Measurements from ENCODE around the gene COA1. TPM values are rescaled to one million over a fixed set of nuclear protein-coding genes. Genes with fewer than 3 reads are reported as not detected.

Gene COA1
- total RNA-seq, 4 donors from 2014 or later, result 34.0 to 84.2 (median 54.4) TPM

DNA sequence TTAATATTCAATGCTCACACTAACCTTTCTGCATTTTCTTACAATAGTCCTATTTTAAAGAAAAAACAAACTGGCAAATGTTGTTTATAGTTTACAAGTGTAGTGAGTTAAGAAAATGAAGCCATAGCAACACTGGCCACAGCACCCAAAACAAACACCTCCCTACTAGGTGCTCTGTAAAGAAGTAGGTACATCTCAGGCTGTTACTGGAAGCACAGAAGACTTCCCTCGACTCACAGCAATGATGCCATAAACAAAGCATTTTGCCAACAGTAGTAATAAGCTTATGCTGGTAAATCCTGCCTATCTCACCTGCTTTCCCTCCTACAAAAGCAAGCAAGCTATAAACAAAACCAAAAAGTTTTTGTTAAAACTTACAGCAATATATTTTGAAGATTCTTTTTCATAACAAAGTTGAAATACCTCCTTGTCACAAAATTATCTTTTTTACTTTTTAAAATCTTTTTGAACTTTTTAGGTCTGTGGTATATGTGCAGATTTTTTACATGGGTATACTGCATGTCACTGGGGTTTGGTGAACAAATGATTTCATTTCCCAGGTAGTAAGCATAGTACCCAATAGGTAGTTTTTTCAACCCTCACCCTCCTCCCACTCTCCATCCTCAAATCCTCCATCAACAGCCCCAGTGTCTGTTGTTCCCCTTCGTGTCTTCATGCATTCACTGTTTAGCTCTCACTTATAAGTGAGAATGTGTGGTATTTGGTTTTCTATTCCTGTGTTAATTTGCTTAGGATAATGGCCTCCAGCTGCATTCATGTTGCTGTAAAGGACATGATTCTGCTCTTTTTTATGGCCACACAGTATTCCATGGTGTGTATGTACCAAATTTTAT is 28.4 kb downstream of the COA1 start:
- Histone ChIP-seq H3K4me1 (no peaks in the 10 kb centered on the region), H3K9me3 (no peaks in the 10 kb centered on the region), H3K4me3 (no peak overlapping the region), H3K36me3 (no peaks in the 10 kb centered on the region), H3K27me3 (no peaks in the 10 kb centered on the region), H3K27ac (no peak overlapping the region)
- DNase-seq, result no peak
- TF ChIP-seq POLR2A (IDR thresholded peaks at IDR 0.05), result no peak
- TF ChIP-seq, protein P1, sequence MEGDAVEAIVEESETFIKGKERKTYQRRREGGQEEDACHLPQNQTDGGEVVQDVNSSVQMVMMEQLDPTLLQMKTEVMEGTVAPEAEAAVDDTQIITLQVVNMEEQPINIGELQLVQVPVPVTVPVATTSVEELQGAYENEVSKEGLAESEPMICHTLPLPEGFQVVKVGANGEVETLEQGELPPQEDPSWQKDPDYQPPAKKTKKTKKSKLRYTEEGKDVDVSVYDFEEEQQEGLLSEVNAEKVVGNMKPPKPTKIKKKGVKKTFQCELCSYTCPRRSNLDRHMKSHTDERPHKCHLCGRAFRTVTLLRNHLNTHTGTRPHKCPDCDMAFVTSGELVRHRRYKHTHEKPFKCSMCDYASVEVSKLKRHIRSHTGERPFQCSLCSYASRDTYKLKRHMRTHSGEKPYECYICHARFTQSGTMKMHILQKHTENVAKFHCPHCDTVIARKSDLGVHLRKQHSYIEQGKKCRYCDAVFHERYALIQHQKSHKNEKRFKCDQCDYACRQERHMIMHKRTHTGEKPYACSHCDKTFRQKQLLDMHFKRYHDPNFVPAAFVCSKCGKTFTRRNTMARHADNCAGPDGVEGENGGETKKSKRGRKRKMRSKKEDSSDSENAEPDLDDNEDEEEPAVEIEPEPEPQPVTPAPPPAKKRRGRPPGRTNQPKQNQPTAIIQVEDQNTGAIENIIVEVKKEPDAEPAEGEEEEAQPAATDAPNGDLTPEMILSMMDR (IDR thresholded peaks at IDR 0.05), result no peak

DNA sequence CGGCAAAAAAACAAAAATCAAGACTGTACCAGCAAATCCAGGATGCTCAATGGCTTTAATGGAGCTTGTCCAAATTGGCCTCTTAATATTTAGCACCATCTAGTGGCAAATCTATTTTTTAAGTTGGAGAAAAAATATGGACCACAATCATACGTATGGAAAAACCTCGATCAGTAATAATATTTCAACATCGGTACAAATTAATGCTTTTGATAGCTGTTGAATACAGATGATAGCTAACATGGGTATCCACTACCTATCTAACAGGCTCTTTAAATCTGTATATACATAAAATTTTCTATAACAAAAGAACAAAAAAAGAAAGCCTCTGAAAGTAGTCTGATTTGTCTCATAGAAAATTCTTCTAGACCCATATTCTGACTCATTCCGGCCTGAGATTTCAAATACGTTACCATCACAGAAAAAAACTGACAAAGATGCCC is 29.2 kb downstream of the COA1 start:
- no peak for DNase-seq
- Histone ChIP-seq H3K27me3 (no peaks in the 10 kb centered on the region), H3K36me3 (no peaks in the 10 kb centered on the region), H3K27ac (peak overlapping the region in 1 of 4 donors; percentile 44), H3K4me3 (no peak overlapping the region), H3K9me3 (no peaks in the 10 kb centered on the region), H3K4me1 (no peaks in the 10 kb centered on the region)
- TF ChIP-seq POLR2A (IDR thresholded peaks at IDR 0.05), result no peak
- TF ChIP-seq, protein P1 (IDR thresholded peaks at IDR 0.05), result peak; percentile 36 to 88 (median 79)

DNA sequence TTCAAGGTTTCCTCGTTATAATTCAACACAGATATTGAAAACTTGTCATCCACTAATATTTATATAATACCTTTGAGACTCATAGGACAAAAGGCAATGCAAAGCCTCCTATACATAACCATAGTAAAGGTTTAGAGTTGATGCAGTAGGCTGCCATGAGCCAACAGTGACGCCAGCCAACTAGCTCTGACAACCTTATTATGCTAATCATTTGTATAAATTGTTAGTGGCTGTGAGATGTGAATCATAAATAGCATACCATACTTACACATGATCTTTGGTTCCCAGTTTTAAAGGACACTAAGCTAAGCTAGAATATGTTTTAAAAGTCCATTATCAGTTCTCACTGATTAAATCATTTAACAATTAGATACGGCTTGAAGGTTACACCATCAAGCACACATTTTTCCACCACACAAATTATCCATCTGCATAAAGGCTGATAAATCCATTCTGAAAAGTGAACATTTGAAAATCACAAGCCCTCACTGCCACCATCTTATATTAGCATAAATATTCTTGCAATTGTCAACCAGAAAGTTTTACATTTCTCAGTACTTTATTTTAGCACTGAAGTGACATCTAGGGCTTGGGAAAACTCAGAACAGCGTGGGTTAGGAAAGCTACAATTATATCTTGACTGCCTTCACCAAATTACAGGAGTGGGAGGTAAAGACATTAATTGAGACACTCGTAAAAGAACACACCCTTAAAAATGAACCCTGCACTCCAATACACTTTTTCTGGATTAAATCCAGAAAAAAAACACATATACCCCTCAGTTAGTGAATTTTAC is 30.7 kb downstream of the COA1 start:
- Histone ChIP-seq H3K27ac (peak overlapping the region in 1 of 4 donors; percentile 44), H3K36me3 (no peaks in the 10 kb centered on the region), H3K4me1 (no peaks in the 10 kb centered on the region), H3K4me3 (no peak overlapping the region), H3K27me3 (no peaks in the 10 kb centered on the region), H3K9me3 (no peaks in the 10 kb centered on the region)
- TF ChIP-seq, protein P1 (IDR thresholded peaks at IDR 0.05), result no peak
- no peak for TF ChIP-seq POLR2A (IDR thresholded peaks at IDR 0.05)
- DNase-seq, result no peak

DNA sequence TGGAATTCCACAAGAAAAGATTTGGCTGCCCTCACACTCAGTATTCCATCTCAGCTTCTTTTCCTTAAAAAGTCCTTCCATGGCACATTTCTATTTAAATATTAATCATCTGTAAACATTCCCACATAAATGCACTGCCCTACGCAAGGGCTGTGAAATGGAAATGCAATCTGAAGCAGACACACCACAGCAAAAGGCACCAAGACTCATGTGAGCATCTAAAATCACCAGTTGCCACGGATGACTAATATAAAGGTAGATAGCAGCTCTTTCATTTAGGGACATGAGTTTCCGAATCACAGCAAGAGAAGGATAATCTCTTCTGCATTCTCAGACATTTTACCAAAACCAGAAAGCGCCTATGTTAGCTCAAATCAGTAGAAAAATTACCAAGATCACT is 31.6 kb downstream of the COA1 start:
- no peak for DNase-seq
- no peak for TF ChIP-seq POLR2A (IDR thresholded peaks at IDR 0.05)

DNA sequence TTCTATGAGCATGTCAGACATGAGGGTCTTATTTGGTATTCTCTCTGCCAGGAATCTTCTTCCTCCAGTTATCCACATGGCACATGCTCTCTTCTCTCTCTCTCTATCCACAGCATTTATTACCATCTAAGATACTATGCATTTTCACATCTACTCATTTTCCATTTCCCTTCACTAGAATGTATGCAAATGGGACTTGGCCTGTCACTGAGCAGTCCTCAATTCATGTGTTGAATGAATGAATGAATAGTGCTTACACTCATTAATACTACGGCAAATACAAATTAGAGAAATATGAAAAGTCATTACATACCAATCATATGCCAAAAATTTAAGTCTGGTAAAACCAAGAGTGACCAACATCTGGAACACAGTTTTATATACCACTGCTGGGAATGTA is 34.0 kb downstream of the COA1 start:
- H3K36me3 ChIP-seq, result no peaks in the 10 kb centered on the region
- no peaks in the 10 kb centered on the region for H3K9me3 ChIP-seq
- H3K27me3 ChIP-seq, result no peaks in the 10 kb centered on the region
- TF ChIP-seq, protein P1 (IDR thresholded peaks at IDR 0.05), result no peak
- TF ChIP-seq POLR2A (IDR thresholded peaks at IDR 0.05), result no peak
- no peak overlapping the region for H3K4me3 ChIP-seq
- H3K4me1 ChIP-seq, result no peaks in the 10 kb centered on the region
- H3K27ac ChIP-seq, result no peak overlapping the region
- no peak for DNase-seq

More for the DNA sequence above, 31.6 kb downstream of the COA1 start:
- Histone ChIP-seq H3K27ac (no peak overlapping the region), H3K36me3 (no peaks in the 10 kb centered on the region), H3K9me3 (no peaks in the 10 kb centered on the region), H3K27me3 (no peaks in the 10 kb centered on the region), H3K4me3 (no peak overlapping the region), H3K4me1 (no peaks in the 10 kb centered on the region)

DNA sequence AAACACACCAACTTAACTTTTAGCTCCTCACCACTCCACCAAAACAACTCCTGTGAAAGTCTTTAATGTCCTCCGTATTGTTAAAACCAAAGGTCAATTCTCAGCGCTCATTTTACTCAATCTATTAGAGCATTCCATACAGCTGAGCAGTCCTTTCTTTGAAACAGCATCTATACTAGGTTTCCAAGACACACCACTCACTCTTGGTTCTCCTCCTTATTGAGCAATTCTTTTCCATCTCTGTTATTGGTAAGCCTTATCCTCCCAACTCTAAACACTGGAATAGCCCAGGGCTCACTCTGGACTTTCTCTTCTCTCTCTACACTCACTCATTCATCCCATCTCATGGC is 34.9 kb downstream of the COA1 start:
- H3K27ac ChIP-seq, result no peak overlapping the region
- H3K9me3 ChIP-seq, result no peaks in the 10 kb centered on the region
- no peak for DNase-seq
- no peaks in the 10 kb centered on the region for H3K27me3 ChIP-seq
- no peaks in the 10 kb centered on the region for H3K36me3 ChIP-seq
- no peaks in the 10 kb centered on the region for H3K4me1 ChIP-seq
- TF ChIP-seq, protein P1 (IDR thresholded peaks at IDR 0.05), result no peak
- TF ChIP-seq POLR2A (IDR thresholded peaks at IDR 0.05), result no peak
- no peak overlapping the region for H3K4me3 ChIP-seq

All from Peyer's patch (tissue), 4 donors.